Measurements from ENCODE around the gene ALKBH7.

GRCh38 chr19:6413721-6414643, 41.4 kb downstream of the ALKBH7 start:
- TF ChIP-seq EZH2 (IDR thresholded peaks at IDR 0.05; ENCODE audit: insufficient read depth, poor library complexity, severe bottlenecking) (no peak), EZH2phosphoT487 (IDR thresholded peaks at IDR 0.05; ENCODE audit: insufficient read depth, low read depth) (no peak)
